H1 (cell line): Measurements from ENCODE around the gene XRN2. TPM values are rescaled to one million over a fixed set of nuclear protein-coding genes. Genes with fewer than 3 reads are reported as not detected.

Experiments used
- CTBP2 ChIP-seq: IDR thresholded peaks from 2 replicates; pipeline ENCODE4 v1.7.0; 2011; ENCODE audit warnings: borderline replicate concordance, mild to moderate bottlenecking, moderate library complexity, mixed read lengths, low read length; ENCODE audit not compliant: insufficient read depth, insufficient read length
- EZH2 ChIP-seq: fragments of 200-600 bp; sonication (generic); IDR thresholded peaks from 2 replicates; pipeline ENCODE4 v1.7.1; 2012; ENCODE audit warnings: low read depth, mild to moderate bottlenecking, moderate library complexity, low read length, inconsistent platforms; ENCODE audit not compliant: severe bottlenecking
- GABPA ChIP-seq: IDR thresholded peaks from 2 replicates; pipeline ENCODE4 v1.6.1; 2011; ENCODE audit warnings: mild to moderate bottlenecking, low read length, moderate library complexity, borderline replicate concordance; ENCODE audit not compliant: insufficient read depth
- JUND ChIP-seq: IDR thresholded peaks from 2 replicates; pipeline ENCODE4 v1.6.1; 2011; ENCODE audit warnings: mild to moderate bottlenecking, improper control_type of control experiment, low read length
- POLR2AphosphoS5 ChIP-seq: IDR thresholded peaks from 2 replicates; pipeline ENCODE4 v1.6.1; 2011; ENCODE audit warnings: low read depth, low read length
- RXRA ChIP-seq: IDR thresholded peaks from 2 replicates; pipeline ENCODE4 v1.6.1; 2011; ENCODE audit warnings: low read depth, mild to moderate bottlenecking, low read length, moderate library complexity; ENCODE audit not compliant: insufficient read depth
- SAP30 ChIP-seq: fragments of 300-600 bp; sonication (generic); IDR thresholded peaks from 2 replicates; pipeline ENCODE4 v1.7.1; 2012; ENCODE audit warnings: low read length, moderate library complexity, mild to moderate bottlenecking, inconsistent platforms; ENCODE audit not compliant: insufficient read depth, insufficient replicate concordance
- TAF1 ChIP-seq: IDR thresholded peaks from 2 replicates; pipeline ENCODE4 v1.6.1; 2011; ENCODE audit warnings: mild to moderate bottlenecking, low read depth, low read length
- ZNF274 ChIP-seq: IDR thresholded peaks from 2 replicates; pipeline ENCODE4 v1.7.0; 2012; ENCODE audit warnings: low read length, borderline replicate concordance; ENCODE audit errors: extremely low read depth
- polyA plus RNA-seq, 7 experiments: library from polyadenylated mRNA; depleted of rRNA in 3 of 7; stranded (reverse) in 5 of 7; unstranded in 2 of 7; fragments of >200 nt in 5 of 7; fragments of 200-250 nt in 2 of 7; gene quantifications; 1 replicate in 5 of 7; 2 replicates in 1 of 7; 4 replicates in 1 of 7; pipeline versions ENCODE4 v1.2.1 to v1.2.3, GENCODE V29; 2011 to 2013; ENCODE audit warnings: missing spikeins in 2 of 7, mixed read lengths in 2 of 7
- total RNA-seq: library from RNA; stranded (reverse); fragmentation: NEBNext Ultra II Directional; extraction: Animal tissue kit (Norgen Biotek cat#: 25700); gene quantifications from 2 replicates; pipeline ENCODE4 v1.2.1, GENCODE V29; 2021

The XRN2 gene
- total and polyA plus RNA-seq, 2 of the 8 experiments (the other 6 are each of a cell fraction or from before 2014, with no cell fraction given): 60.3 to 139 TPM

GRCh38 chr20:21265261-21266190 is 37.6 kb upstream of the XRN2 start (continued):
- TF ChIP-seq POLR2AphosphoS5 (no peak), RXRA (no peak), GABPA (no peak), EZH2 (no peak), JUND (no peak), SAP30 (no peak), TAF1 (no peak), ZNF274 (no peak), CTBP2 (no peak)
